Spleen (tissue), 11 donors: Measurements from ENCODE around the gene CDX1. TPM values are rescaled to one million over a fixed set of nuclear protein-coding genes. Genes with fewer than 3 reads are reported as not detected.
A peak's percentile ranks its signal among the peaks of the same experiment; 100 is the strongest.

Experiments
- DNase-seq: peaks from one replicate; pipeline ENCODE4 v3.0.0-alpha.2; 2020
- H3K27ac ChIP-seq, 8 donors: fragments of 200-600 bp; sonication (generic) in 7 of 8; 1 replicate in 4 of 8; 2 replicates in 4 of 8; pipeline versions ENCODE4 v1.5.0 to v1.8.0; 2016 to 2021; ENCODE audit warnings: inconsistent platforms in 4 of 8, mild to moderate bottlenecking in 4 of 8, moderate library complexity in 1 of 8
- H3K27me3 ChIP-seq, 7 donors: fragments of 200-600 bp; sonication (generic) in 6 of 7; replicated peaks in 1 of 7; 1 replicate in 4 of 7; 2 replicates in 3 of 7; pipeline versions ENCODE4 v1.5.0 to v1.8.0; 2016 to 2021; ENCODE audit warnings: inconsistent platforms in 3 of 7, mild to moderate bottlenecking in 1 of 7
- H3K36me3 ChIP-seq, 6 donors: fragments of 200-600 bp; sonication (generic) in 5 of 6; 1 replicate in 4 of 6; 2 replicates in 2 of 6; pipeline versions ENCODE4 v1.5.0 to v1.8.0; 2016 to 2021; ENCODE audit warnings: inconsistent platforms in 2 of 6
- H3K4me1 ChIP-seq, 6 donors: fragments of 200-600 bp; sonication (generic) in 5 of 6; 1 replicate in 3 of 6; 2 replicates in 3 of 6; pipeline versions ENCODE4 v1.5.0 to v1.8.0; 2016 to 2021; ENCODE audit warnings: inconsistent platforms in 3 of 6
- H3K4me3 ChIP-seq, 8 donors: fragments of 200-600 bp; sonication (generic) in 7 of 8; 1 replicate in 4 of 8; 2 replicates in 4 of 8; pipeline versions ENCODE4 v1.5.0 to v1.8.0; 2016 to 2021; ENCODE audit warnings: inconsistent platforms in 4 of 8, mild to moderate bottlenecking in 4 of 8, moderate library complexity in 2 of 8
- H3K9me3 ChIP-seq, 8 donors: fragments of 200-600 bp; sonication (generic) in 7 of 8; 1 replicate in 4 of 8; 2 replicates in 4 of 8; pipeline versions ENCODE4 v1.5.0 to v1.8.0; 2016 to 2021; ENCODE audit warnings: inconsistent platforms in 4 of 8
- POLR2A ChIP-seq, 3 donors: fragments of 450-650 bp; IDR thresholded peaks; one replicate each; pipeline ENCODE4 v1.5.1; 2017; ENCODE audit warnings: antibody characterized with exemption in 3 of 3, mild to moderate bottlenecking in 1 of 3
- POLR2AphosphoS5 ChIP-seq, 3 donors: sonication (generic); formaldehyde crosslinking; IDR thresholded peaks; one replicate each; pipeline ENCODE4 v1.5.1; 2017; ENCODE audit warnings: antibody characterized with exemption in 3 of 3
- WGBS, 5 donors: extraction: QIAGEN DNeasy Blood & Tissue Kit in 3 of 5; methylation state at CpG; one replicate each; pipeline versions ENCODE4 v1.1.5 to v1.1.7; 2013 to 2018; 5-methylcytosine and 5-hydroxymethylcytosine counted together
- intact Hi-C: fragments of 100-400 bp; cut with DNase I; formaldehyde crosslinking; loops from one replicate; pipeline ENCODE4 v1.15.0; 2023; ENCODE audit warnings: low total_unique reads
- polyA plus RNA-seq, 3 donors: library from polyadenylated mRNA; stranded (reverse); fragments of 200-250 nt; gene quantifications; one replicate each; pipeline ENCODE4 v1.2.1, GENCODE V29; 2013
- total RNA-seq, 7 donors: library from RNA; depleted of rRNA in 3 of 7; stranded (reverse); fragments of >200 nt in 3 of 7; fragmentation: NEBNext Ultra II Directional in 4 of 7; extraction: Animal tissue kit (Norgen Biotek cat#: 25700) in 4 of 7; gene quantifications; one replicate each; pipeline versions ENCODE4 v1.1.0 to v1.2.1, GENCODE V29; 2016 to 2021
- TF ChIP-seq, protein P1 (sequence below), 11 experiments: fragments of 200-600 bp in 7 of 11; fragments of 450-650 bp in 4 of 11; sonication (generic) in 4 of 11; IDR thresholded peaks in 8 of 11; conservative IDR thresholded peaks in 3 of 11; 1 replicate in 7 of 11; 2 replicates in 4 of 11; pipeline versions ENCODE4 v1.4.0 to v1.8.0; 2016 to 2021; ENCODE audit warnings: antibody characterized with exemption in 11 of 11, inconsistent platforms in 4 of 11, mild to moderate bottlenecking in 1 of 11
- donor health status: healthy with polysubstance abuse.
- donor health status: DM: no; HTN: no; CAD: no; lungs with moderate emphysema.
- donor health status: DM: no; HTN: no; CAD: no.
- donor health status: Bipolar disorder and iron deficiency.
- donor health status: healthy.
- donor health status: DM: no; HTN: no; CAD: no.
- donor health status: DM: yes; HTN: yes; CAD: no.

CDX1 gene
- total and polyA plus RNA-seq, 10 donors: 0.25 to 1.3 (median 0.41) TPM; not detected in 5

DNA sequence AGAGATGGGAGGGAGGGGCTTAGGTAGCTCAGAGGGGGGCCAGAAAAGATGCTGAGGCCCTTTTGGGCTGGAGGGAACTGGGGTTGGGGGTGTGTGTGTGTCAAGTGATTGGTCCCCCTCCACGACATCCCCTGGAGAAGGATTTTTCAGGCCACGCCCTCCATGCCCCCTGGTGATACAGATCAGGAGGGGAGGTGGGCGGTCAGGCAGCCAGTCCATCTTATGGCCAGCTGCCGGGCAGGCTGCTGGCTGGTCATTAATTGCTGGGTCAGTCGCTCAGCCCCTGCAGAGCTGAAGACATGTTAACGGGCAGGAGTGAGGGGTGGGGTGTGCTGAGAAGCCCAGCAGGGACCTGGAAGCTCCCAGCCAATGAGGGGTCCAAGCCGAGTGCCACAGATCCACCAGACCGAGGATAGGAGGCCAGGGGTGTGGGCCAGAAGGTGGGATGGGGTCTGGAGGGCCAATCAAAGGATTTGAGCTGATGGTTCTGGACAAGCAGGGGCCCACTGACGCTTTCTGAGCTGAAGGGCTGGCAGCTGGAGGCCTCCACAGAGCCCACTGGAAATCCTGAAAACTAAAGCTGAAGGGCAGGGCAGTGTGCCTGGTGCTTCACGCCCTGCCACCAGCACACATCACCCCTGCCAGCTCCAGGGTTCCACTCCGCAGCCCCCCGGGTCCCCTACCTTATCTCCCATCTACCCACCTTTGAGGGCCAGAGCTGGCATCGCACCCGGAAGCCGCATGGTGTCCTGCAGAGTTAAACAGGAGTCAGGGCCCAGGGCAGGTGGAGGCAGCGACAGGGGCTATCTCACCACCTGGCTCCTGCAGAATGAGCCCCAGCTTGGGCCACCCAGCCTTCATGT is 30.0 kb upstream of the CDX1 start:
- TF ChIP-seq POLR2AphosphoS5 (IDR thresholded peaks at IDR 0.05): peak in 1 of 3 donors; percentile 20
- TF ChIP-seq, protein P1, sequence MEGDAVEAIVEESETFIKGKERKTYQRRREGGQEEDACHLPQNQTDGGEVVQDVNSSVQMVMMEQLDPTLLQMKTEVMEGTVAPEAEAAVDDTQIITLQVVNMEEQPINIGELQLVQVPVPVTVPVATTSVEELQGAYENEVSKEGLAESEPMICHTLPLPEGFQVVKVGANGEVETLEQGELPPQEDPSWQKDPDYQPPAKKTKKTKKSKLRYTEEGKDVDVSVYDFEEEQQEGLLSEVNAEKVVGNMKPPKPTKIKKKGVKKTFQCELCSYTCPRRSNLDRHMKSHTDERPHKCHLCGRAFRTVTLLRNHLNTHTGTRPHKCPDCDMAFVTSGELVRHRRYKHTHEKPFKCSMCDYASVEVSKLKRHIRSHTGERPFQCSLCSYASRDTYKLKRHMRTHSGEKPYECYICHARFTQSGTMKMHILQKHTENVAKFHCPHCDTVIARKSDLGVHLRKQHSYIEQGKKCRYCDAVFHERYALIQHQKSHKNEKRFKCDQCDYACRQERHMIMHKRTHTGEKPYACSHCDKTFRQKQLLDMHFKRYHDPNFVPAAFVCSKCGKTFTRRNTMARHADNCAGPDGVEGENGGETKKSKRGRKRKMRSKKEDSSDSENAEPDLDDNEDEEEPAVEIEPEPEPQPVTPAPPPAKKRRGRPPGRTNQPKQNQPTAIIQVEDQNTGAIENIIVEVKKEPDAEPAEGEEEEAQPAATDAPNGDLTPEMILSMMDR (IDR thresholded peaks at IDR 0.05 in 8 of 11, conservative IDR thresholded peaks at IDR 0.05 in 3 of 11): no peak
- peaks cover 0 to 45% (median 0%) of the 10 kb centered on the region in 6 donors for H3K36me3 ChIP-seq
- DNase-seq: no peak
- H3K4me3 ChIP-seq: no peak overlapping the region
- H3K27me3 ChIP-seq: peaks cover 0 to 49% (median 0%) of the 10 kb centered on the region in 7 donors
- peak overlapping the region in 7 of 8 donors; percentile 49 to 83 (median 74) for H3K27ac ChIP-seq
- H3K9me3 ChIP-seq: no peaks in the 10 kb centered on the region
- WGBS, 5 donors: 73 to 80% (median 76%) methylated on average over 16 of the region's 16 CpGs
- intact Hi-C loops: loop anchor here (10.0 kb wide), 1 partner anchor 78 kb away; no protein-coding TSS in a partner anchor
- peaks cover 0 to 86% (median 28%) of the 10 kb centered on the region in 6 donors for H3K4me1 ChIP-seq

DNA sequence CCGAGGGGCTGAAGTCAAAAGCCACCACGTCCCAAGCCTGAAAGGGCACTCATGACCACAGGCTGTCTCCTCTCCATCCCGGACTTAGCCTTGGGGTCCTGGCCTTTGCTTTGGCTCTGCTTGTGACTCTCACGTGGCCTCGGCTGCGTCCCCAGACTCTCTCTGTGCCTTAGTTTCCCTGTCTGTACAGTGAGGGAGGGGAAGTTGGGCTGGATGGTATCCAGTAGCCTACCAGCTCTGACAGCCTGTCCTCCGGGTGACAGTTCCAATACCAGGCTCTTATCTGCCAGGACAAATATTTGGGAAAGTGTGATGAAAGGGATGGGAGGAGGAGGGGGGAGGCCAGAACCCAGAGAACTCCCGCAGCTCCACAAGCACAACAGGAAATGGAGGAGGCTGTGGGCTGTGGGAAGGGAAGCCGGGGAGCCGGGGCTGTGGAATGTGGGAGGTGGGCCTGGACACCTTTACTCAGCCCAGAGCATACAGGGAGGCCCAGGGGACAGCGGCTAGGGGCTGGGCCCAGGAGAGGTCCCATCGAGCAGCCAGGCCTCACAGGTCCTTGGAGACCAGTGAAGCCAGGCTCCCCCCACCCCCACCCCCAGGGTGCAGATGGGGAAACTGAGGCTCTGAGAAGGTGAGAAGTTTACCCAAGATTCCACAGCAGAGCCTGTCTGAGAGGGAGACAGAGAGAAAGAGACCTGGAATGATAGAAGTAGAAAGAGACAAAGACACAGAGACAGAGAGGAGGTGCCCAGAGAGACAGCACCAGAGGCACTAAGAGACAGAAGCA is 29.2 kb upstream of the CDX1 start:
- peaks cover 0 to 86% (median 26%) of the 10 kb centered on the region in 6 donors for H3K4me1 ChIP-seq
- H3K36me3 ChIP-seq: peaks cover 0 to 37% (median 0%) of the 10 kb centered on the region in 6 donors
- TF ChIP-seq, protein P1 (IDR thresholded peaks at IDR 0.05 in 8 of 11, conservative IDR thresholded peaks at IDR 0.05 in 3 of 11): no peak
- TF ChIP-seq POLR2AphosphoS5 (IDR thresholded peaks at IDR 0.05) (no peak), POLR2A (IDR thresholded peaks at IDR 0.05) (no peak)
- no peak for DNase-seq
- WGBS, 5 donors: 42 to 68% (median 67%) methylated on average over 12 of the region's 12 CpGs
- no peaks in the 10 kb centered on the region for H3K9me3 ChIP-seq
- intact Hi-C loops: loop anchor here (10.0 kb wide), 1 partner anchor 77 kb away; no protein-coding TSS in a partner anchor
- no peak overlapping the region for H3K4me3 ChIP-seq
- peaks cover 0 to 49% (median 0%) of the 10 kb centered on the region in 7 donors for H3K27me3 ChIP-seq
- H3K27ac ChIP-seq: peak overlapping the region in 7 of 8 donors; percentile 49 to 83 (median 74)

DNA sequence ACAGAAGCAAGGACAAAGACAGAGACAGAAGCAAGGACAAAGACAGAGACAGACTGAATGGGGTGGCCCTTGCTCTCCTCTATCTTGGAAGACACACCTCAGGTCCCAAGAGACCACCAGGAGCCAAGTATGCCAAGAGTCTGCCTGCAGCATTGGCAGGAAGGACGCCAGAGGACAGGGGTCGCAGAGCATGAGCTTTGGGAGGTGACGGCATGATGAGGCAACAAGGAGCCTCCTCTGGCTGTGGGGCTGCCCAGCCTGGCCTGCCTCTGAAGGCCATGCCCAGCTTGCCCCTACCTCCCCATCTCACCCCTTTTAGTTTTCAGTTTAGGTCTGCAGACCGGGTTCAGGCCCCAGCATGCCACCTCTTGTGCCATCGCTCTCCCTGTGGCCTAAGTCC is 28.6 kb upstream of the CDX1 start:
- intact Hi-C loops: loop anchor here (10.0 kb wide), 1 partner anchor 77 kb away; no protein-coding TSS in a partner anchor
- no peak for DNase-seq
- Histone ChIP-seq H3K36me3 (peaks cover 0 to 31% (median 0%) of the 10 kb centered on the region in 6 donors), H3K9me3 (no peaks in the 10 kb centered on the region), H3K4me1 (peaks cover 0 to 86% (median 24%) of the 10 kb centered on the region in 6 donors), H3K27me3 (peaks cover 0 to 49% (median 0%) of the 10 kb centered on the region in 7 donors), H3K4me3 (no peak overlapping the region), H3K27ac (peak overlapping the region in 7 of 8 donors; percentile 49 to 83 (median 75))
- 68 to 79% (median 75%) methylated on average over 5 of the region's 5 CpGs for WGBS, 5 donors
- TF ChIP-seq POLR2AphosphoS5 (IDR thresholded peaks at IDR 0.05) (no peak), POLR2A (IDR thresholded peaks at IDR 0.05) (no peak)
- TF ChIP-seq, protein P1 (IDR thresholded peaks at IDR 0.05 in 8 of 11, conservative IDR thresholded peaks at IDR 0.05 in 3 of 11): no peak
